RKO (cell line): ENCODE results near the gene DUSP9.
"Not testable (repeated sequence)": the region's sequence is repeated elsewhere in the genome, so short reads cannot be mapped to it uniquely, and the experiment has no call there.

Experiments used
- DNase-seq: peaks from one replicate; pipeline ENCODE4 v3.0.0-alpha.2; 2016; ENCODE audit warnings: low spot score

Gene DUSP9

DNA sequence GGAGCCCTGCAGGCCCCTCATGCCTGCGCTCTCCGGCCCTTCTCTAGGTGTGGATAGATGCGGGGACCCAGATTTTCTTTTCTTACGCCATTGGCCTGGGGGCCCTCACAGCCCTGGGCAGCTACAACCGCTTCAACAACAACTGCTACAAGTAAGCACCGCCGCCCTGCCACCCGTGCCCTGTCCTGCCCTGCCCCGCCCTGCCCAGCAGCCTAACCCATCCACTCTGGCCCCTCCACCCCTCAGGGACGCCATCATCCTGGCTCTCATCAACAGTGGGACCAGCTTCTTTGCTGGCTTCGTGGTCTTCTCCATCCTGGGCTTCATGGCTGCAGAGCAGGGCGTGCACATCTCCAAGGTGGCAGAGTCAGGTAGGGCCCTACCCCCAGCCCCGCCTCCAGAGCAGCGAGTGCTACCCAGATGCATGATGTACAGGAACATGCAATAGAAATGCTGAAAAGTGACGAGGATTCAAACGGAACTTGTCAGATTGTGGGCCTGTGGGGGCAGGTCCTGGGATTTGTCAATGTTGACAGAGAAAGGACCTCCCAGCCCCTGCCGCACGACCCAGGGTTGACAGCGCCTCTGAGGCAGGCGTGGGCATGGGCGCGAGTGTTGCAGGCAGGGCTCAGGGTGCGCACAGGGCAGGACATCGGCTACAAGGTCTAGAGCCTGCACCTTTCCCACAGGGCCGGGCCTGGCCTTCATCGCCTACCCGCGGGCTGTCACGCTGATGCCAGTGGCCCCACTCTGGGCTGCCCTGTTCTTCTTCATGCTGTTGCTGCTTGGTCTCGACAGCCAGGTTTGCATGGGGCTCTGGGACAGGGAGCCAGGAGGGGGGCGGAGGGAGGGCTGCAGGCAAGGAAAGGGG, 46.4 kb downstream of the DUSP9 start:
- no peak for DNase-seq

DNA sequence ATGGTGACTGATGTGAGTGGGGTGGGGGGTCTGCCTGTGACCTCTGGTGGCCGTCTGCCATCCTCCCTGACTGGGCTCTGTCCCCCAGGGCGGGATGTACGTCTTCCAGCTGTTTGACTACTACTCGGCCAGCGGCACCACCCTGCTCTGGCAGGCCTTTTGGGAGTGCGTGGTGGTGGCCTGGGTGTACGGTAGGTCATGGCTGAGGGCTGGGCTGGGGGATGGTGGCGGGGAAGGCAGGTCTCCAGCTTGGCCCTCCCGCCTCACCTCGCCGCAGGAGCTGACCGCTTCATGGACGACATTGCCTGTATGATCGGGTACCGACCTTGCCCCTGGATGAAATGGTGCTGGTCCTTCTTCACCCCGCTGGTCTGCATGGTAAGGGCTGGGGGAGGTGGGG, 47.3 kb downstream of the DUSP9 start:
- not testable (repeated sequence) for DNase-seq

DNA sequence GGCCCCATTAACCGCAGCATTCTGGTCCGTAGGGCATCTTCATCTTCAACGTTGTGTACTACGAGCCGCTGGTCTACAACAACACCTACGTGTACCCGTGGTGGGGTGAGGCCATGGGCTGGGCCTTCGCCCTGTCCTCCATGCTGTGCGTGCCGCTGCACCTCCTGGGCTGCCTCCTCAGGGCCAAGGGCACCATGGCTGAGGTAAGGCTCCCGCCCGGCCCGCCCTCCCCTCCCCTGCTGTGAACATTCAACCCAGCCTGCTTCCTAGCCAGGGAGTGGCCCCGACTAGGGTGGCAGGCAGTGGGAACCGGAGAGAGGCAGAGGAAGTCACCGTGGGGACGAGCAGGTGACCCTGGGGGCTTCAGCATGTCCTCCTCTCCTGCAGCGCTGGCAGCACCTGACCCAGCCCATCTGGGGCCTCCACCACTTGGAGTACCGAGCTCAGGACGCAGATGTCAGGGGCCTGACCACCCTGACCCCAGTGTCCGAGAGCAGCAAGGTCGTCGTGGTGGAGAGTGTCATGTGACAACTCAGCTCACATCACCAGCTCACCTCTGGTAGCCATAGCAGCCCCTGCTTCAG, 47.8 kb downstream of the DUSP9 start:
- no peak for DNase-seq

DNA sequence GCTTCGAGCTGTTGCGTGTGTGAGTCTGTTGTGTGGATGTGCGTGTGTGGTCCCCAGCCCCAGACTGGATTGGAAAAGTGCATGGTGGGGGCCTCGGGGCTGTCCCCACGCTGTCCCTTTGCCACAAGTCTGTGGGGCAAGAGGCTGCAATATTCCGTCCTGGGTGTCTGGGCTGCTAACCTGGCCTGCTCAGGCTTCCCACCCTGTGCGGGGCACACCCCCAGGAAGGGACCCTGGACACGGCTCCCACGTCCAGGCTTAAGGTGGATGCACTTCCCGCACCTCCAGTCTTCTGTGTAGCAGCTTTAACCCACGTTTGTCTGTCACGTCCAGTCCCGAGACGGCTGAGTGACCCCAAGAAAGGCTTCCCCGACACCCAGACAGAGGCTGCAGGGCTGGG, 49.1 kb downstream of the DUSP9 start:
- DNase-seq, result no peak

DNA sequence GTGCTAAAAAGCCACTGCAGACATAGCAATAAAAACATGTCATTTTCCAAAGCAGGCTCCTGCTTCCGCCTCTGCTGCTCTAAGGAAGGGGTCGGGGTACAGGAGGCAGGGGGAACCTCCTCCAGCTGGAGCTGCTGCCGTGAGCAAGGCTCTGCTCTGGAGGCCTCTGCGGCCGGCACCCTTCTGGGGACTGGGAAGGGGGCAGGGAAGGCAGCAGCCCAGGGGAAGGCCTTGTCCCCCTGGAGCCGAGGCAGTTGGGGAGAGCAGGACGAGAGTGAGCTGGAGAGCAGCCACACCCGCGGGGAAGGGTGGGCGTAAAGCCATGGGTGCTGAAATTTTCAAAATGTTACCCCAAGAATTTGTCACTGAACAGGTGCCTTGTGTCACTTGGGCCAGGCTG, 49.5 kb downstream of the DUSP9 start:
- DNase-seq, result not testable (repeated sequence)

DNA sequence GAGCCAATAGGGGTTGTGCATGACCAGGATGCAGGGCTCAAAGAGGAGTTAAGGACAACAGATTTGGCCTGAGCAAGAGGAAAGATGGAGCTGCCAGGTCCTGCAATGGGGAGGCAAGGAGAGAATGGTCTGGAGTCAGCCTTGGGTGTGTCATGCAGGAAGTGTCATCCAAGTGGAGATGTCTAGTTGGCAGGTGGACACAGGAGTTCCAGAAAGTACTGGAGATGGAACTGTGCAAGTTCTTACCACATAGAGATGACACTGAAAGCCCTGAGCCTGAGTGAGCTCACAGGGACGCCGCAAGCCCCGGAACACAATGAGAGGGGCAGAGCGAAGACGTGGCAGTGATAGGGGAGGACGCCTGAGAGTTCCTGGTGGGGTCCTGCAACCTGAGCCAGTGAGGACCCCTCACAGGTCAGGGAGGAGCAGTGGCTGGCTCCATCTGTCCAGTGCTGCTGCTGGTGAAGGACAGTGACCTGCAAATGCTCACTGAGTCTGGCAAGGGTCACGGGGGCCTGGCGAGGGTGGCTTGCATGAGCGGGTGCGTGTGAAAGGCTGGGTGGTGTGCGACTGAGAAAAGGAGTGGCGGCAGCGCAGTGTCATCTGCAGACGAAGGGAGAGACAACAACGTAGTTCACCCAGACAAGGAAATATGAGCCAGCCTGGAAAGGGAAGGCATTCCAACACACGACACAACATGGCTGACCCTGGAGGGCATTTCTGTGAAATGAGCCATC, 50.2 kb downstream of the DUSP9 start:
- DNase-seq, result not testable (repeated sequence)

DNA sequence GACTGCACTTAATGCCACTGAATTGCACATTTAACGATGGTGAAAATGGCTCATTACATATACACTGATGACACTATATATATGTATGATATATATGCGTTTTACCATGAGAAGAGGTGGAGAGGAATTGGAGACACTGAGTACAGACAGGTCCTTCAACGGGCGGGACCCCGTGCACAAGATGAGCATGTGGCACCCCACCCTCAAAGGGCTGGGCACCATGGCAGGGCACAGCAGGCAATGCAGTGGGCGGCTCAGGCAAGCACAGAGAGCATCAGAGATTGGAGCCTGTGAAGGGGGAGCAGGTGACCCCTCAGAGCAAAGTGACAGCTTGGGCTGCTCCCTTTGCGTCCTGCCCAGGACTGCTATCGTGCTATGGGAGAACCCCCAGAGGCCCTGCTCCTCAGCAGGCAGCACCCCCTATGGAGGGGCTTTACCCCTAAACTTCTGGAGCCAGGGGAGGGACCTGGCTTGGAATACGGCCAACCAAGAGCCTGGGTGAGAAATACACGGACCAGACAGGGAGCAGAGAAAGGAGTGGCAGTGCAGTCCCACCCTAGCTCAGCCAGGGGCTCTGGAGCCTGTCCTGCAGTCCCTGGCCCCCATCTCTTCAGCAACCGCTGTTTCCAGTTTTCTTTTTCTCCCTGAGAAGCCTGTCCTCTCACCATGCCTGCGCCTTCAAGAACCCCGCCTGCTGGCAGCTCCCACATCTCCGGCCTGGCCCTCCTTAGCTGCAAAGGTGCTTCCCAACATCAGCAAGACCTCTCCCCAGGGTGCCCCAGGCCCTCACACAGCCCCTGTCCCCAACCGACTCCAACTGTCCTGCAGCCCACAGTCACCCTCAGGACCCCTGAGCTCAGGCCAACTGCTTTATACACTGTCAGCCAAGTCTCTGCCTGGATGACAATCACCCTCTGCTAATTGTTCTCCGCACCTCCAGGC, 51.2 kb downstream of the DUSP9 start:
- DNase-seq, result no peak

DNA sequence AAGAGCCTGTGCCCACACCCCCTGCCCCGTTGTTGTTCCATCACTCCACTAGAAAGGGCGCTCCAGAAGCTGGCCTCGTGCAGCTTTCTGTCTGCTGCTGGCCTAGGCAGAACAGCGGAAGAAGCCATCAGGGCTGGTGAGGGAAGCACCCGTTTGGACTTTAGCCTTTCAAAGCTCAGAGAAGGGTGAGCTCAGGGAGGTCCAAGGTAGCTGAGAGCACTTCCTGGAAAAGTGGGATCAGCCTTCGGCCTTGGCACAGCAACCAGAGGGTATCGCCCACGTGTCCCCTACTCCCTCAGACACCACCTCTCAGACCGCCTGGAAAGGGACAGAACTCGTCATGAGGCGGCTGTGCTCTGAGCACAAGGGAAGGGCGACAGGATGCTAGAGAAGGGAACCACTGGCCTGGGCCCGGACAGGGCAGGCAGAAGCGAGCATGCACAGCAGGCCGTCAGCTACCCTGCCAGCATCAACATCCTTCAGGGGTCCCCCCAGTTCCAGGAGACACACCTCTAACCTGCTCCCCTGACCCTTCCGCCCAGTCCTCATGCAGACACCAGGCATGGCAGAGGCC, 52.3 kb downstream of the DUSP9 start:
- not testable (repeated sequence) for DNase-seq

DNA sequence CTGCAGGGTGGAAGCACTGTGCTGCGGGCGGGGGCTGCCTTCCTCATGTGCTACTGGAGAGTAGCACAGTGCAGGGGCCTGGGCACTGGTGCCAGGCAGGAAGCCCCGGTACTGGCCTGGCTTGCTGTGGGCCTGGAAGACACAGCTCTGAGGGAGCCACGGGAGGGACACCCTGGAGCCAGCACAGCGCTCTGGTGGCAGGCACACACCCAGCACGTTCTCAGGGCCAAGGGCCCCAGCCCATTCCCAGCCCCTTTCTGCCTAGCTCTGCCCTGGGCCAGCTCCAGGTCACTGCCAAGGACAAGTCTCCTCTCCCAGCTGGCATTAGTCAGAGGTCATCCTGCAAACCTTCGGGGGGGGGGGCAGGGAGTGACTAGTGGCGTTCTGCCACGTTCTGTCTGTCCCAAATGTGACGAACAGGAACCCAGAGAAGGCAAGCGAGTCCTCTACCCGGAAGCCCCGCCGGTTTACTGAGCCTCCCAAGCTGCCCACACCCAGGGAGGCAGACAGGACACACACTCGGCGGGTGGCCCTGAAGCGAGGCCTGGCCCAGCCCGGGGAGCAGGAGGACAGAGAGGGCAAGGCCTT, 52.9 kb downstream of the DUSP9 start:
- not testable (repeated sequence) for DNase-seq

DNA sequence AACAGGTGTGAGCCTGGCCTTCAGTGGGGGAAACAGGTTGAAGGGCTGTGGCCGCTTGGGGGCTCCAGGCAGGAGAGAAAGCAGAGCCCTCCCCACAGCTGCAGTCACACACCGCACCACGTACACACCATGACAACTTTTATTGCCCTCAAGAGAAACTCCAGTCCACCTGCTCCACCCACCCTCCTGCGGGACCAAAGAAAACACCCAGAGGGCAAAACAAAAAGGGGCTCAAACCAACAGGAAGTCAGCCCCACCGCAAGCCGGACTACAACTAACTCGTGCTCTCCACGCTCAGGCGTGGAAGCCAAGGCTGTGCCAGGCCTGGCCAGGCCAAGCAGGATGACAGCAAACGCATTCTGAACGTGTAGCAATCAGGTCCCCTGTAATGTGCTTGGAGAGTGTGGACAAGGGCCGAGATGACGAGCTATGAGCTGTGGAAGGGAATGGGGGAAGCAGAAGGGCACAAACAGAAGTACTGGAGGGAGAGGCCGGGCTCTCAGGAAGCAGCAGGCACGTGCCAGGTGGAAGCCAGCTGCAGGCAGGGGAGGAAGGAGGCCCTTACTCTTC, 53.5 kb downstream of the DUSP9 start:
- DNase-seq, result no peak
